Natural killer cell treated with Interleukin-12 subunit alpha and Interleukin-12 subunit beta and Interleukin-15 and Interleukin-18, amount 100 ng/mL, for 72 hours (primary cell): ENCODE results near the gene LIG1. TPM values are rescaled to one million over a fixed set of nuclear protein-coding genes. Genes with fewer than 3 reads are reported as not detected.
"Not testable (repeated sequence)": the region's sequence is repeated elsewhere in the genome, so short reads cannot be mapped to it uniquely, and the experiment has no call there.

Source experiments
- ATAC-seq, 2 donors: fragments of 150-1000 bp; cut with Tn5 transposase in 1 of 2; sonication (Bioruptor Pico), chemical (Tn5 transposase) in 1 of 2; 2 replicates each; pipeline ENCODE4 v1.10.0; 2021
- DNase-seq: peaks from one replicate; pipeline ENCODE4 v3.0.0; 2022; ENCODE audit warnings: low spot score
- H3K27ac Mint-ChIP-seq, 2 donors: 1 replicate in 1 of 2; 2 replicates in 1 of 2; pipeline ENCODE4 v1.8.0; 2022; ENCODE audit warnings: mixed read lengths in 2 of 2, mild to moderate bottlenecking in 1 of 2, moderate library complexity in 1 of 2
- H3K27me3 Mint-ChIP-seq, 2 donors: 1 replicate in 1 of 2; 2 replicates in 1 of 2; pipeline ENCODE4 v1.8.0; 2022; ENCODE audit warnings: mixed read lengths in 2 of 2
- H3K36me3 Mint-ChIP-seq: one replicate; pipeline ENCODE4 v1.8.0; 2022; ENCODE audit warnings: mixed read lengths
- H3K4me1 Mint-ChIP-seq, 2 donors: 1 replicate in 1 of 2; 2 replicates in 1 of 2; pipeline ENCODE4 v1.8.0; 2022; ENCODE audit warnings: low read depth in 2 of 2, mixed read lengths in 2 of 2, mild to moderate bottlenecking in 1 of 2
- H3K4me3 Mint-ChIP-seq: one replicate; pipeline ENCODE4 v1.8.0; 2022; ENCODE audit warnings: mixed read lengths
- H3K9me3 Mint-ChIP-seq: 2 replicates; pipeline ENCODE4 v1.8.0; 2022; ENCODE audit warnings: mixed read lengths
- total RNA-seq, 2 donors: library from RNA; stranded (reverse); gene quantifications; one replicate each; pipeline ENCODE4 v1.2.3, GENCODE V29; 2022

The LIG1 gene
- total RNA-seq, 2 donors from 2014 or later = 65.8 to 172 TPM

- DNase-seq = no peak
Measured at GRCh38 chr19:48102870-48103751, 67.0 kb downstream of the LIG1 start.

GRCh38 chr19:48095612-48096175 is 74.5 kb downstream of the LIG1 start:
- peaks cover 21% of the 10 kb centered on the region for H3K36me3 Mint-ChIP-seq
- no peak overlapping the region for H3K27ac Mint-ChIP-seq
- ATAC-seq (no peak), DNase-seq (no peak)
- peaks cover 0 to 14% of the 10 kb centered on the region in 2 donors for H3K27me3 Mint-ChIP-seq
- no peak overlapping the region for H3K4me3 Mint-ChIP-seq
- H3K9me3 Mint-ChIP-seq = no peaks in the 10 kb centered on the region
- H3K4me1 Mint-ChIP-seq = peaks cover 0 to 3% of the 10 kb centered on the region in 2 donors

More at GRCh38 chr19:48102870-48103751, 67.0 kb downstream of the LIG1 start:
- H3K27me3 Mint-ChIP-seq = peaks cover 0 to 4% of the 10 kb centered on the region in 2 donors
- ATAC-seq = peak in 1 of 2 donors; percentile 33
- peaks cover 5 to 11% of the 10 kb centered on the region in 2 donors for H3K4me1 Mint-ChIP-seq
- H3K27ac Mint-ChIP-seq = no peak overlapping the region
- H3K36me3 Mint-ChIP-seq = no peaks in the 10 kb centered on the region
- H3K9me3 Mint-ChIP-seq = no peaks in the 10 kb centered on the region
- H3K4me3 Mint-ChIP-seq = no peak overlapping the region

- Mint-ChIP-seq H3K27me3 (peaks cover 0 to 17% of the 10 kb centered on the region in 2 donors), H3K27ac (no peak overlapping the region), H3K9me3 (no peaks in the 10 kb centered on the region), H3K4me3 (no peak overlapping the region), H3K4me1 (peaks cover 0 to 3% of the 10 kb centered on the region in 2 donors), H3K36me3 (peaks cover 21% of the 10 kb centered on the region)
- no peak for ATAC-seq
- no peak for DNase-seq
Measured at GRCh38 chr19:48094855-48095203, 75.3 kb downstream of the LIG1 start.

GRCh38 chr19:48094129-48094854 is 75.9 kb downstream of the LIG1 start:
- H3K9me3 Mint-ChIP-seq = no peaks in the 10 kb centered on the region
- peak in 1 of 2 donors; percentile 72 for ATAC-seq
- peaks cover 0 to 3% of the 10 kb centered on the region in 2 donors for H3K4me1 Mint-ChIP-seq
- no peak overlapping the region for H3K4me3 Mint-ChIP-seq
- peaks cover 0 to 19% of the 10 kb centered on the region in 2 donors for H3K27me3 Mint-ChIP-seq
- H3K27ac Mint-ChIP-seq = no peak overlapping the region
- DNase-seq = no peak
- H3K36me3 Mint-ChIP-seq = peaks cover 21% of the 10 kb centered on the region

- ATAC-seq, H3K9me3 Mint-ChIP-seq, H3K4me1 Mint-ChIP-seq, H3K4me3 Mint-ChIP-seq, DNase-seq, H3K27ac Mint-ChIP-seq: not testable (repeated sequence)
- peaks cover 0 to 21% of the 10 kb centered on the region in 2 donors for H3K27me3 Mint-ChIP-seq
- H3K36me3 Mint-ChIP-seq = peaks cover 15% of the 10 kb centered on the region
Measured at GRCh38 chr19:48091111-48091718, 78.9 kb downstream of the LIG1 start.

GRCh38 chr19:48090281-48090802 is 79.8 kb downstream of the LIG1 start:
- Mint-ChIP-seq H3K36me3 (peaks cover 15% of the 10 kb centered on the region), H3K27me3 (peaks cover 0 to 14% of the 10 kb centered on the region in 2 donors)

GRCh38 chr19:48088991-48089390 is 81.2 kb downstream of the LIG1 start:
- not testable (repeated sequence) for H3K27ac Mint-ChIP-seq, H3K9me3 Mint-ChIP-seq, H3K4me3 Mint-ChIP-seq, DNase-seq, H3K36me3 Mint-ChIP-seq, H3K4me1 Mint-ChIP-seq, ATAC-seq
- peaks cover 0 to 16% of the 10 kb centered on the region in 2 donors for H3K27me3 Mint-ChIP-seq

More at GRCh38 chr19:48090281-48090802, 79.8 kb downstream of the LIG1 start:
- H3K9me3 Mint-ChIP-seq = no peaks in the 10 kb centered on the region
- no peak overlapping the region for H3K27ac Mint-ChIP-seq
- H3K4me3 Mint-ChIP-seq = no peak overlapping the region
- ATAC-seq (no peak), DNase-seq (no peak)
- H3K4me1 Mint-ChIP-seq = peaks cover 0 to 3% of the 10 kb centered on the region in 2 donors

- Mint-ChIP-seq H3K27ac (no peak overlapping the region), H3K36me3 (no peaks in the 10 kb centered on the region), H3K4me1 (no peaks in the 10 kb centered on the region), H3K4me3 (no peak overlapping the region), H3K9me3 (no peaks in the 10 kb centered on the region), H3K27me3 (peaks cover 0 to 11% of the 10 kb centered on the region in 2 donors)
- ATAC-seq = no peak
- no peak for DNase-seq
Measured at GRCh38 chr19:48085904-48086864, 84.0 kb downstream of the LIG1 start.

- Mint-ChIP-seq H3K4me3 (no peak overlapping the region), H3K36me3 (no peaks in the 10 kb centered on the region), H3K9me3 (no peaks in the 10 kb centered on the region), H3K4me1 (no peaks in the 10 kb centered on the region), H3K27ac (no peak overlapping the region), H3K27me3 (peaks cover 0 to 8% of the 10 kb centered on the region in 2 donors)
- ATAC-seq (no peak), DNase-seq (no peak)
Measured at GRCh38 chr19:48085076-48085475, 85.1 kb downstream of the LIG1 start.

- no peak overlapping the region for H3K4me3 Mint-ChIP-seq
- H3K27me3 Mint-ChIP-seq = peaks cover 5 to 9% of the 10 kb centered on the region in 2 donors
- no peak overlapping the region for H3K27ac Mint-ChIP-seq
- no peaks in the 10 kb centered on the region for H3K4me1 Mint-ChIP-seq
- DNase-seq (no peak), ATAC-seq (no peak)
- H3K9me3 Mint-ChIP-seq = no peaks in the 10 kb centered on the region
- no peaks in the 10 kb centered on the region for H3K36me3 Mint-ChIP-seq
Measured at GRCh38 chr19:48081106-48081505, 89.0 kb downstream of the LIG1 start.

GRCh38 chr19:48070177-48070769 is 99.9 kb downstream of the LIG1 start:
- not testable (repeated sequence) for H3K4me3 Mint-ChIP-seq, H3K36me3 Mint-ChIP-seq, H3K27ac Mint-ChIP-seq, DNase-seq, H3K4me1 Mint-ChIP-seq, H3K27me3 Mint-ChIP-seq, ATAC-seq, H3K9me3 Mint-ChIP-seq

- Mint-ChIP-seq H3K27me3 (peaks cover 0 to 7% of the 10 kb centered on the region in 2 donors), H3K4me1 (no peaks in the 10 kb centered on the region), H3K36me3 (no peaks in the 10 kb centered on the region), H3K9me3 (no peaks in the 10 kb centered on the region), H3K27ac (no peak overlapping the region), H3K4me3 (no peak overlapping the region)
- ATAC-seq (no peak), DNase-seq (no peak)
Measured at GRCh38 chr19:48069435-48069834, 100.7 kb downstream of the LIG1 start.
